Fibroblast of mammary gland (primary cell): ENCODE measurements around the gene ZNF358.
A peak's percentile ranks its signal among the peaks of the same experiment; 100 is the strongest.

Experiments
- DNase-seq: peaks from one replicate; pipeline ENCODE4 v3.0.0-alpha.2; 2010; ENCODE audit warnings: low read depth
- H3K4me3 ChIP-seq: 2 replicates; pipeline ENCODE4 v1.5.1; 2011; ENCODE audit warnings: low read depth, mild to moderate bottlenecking, low read length, moderate library complexity; ENCODE audit not compliant: control insufficient read depth
- CTCF ChIP-seq: conservative IDR thresholded peaks from 2 replicates; pipeline ENCODE4 v1.5.1; 2011; ENCODE audit warnings: low read depth, low read length, inconsistent platforms; ENCODE audit not compliant: control insufficient read depth, insufficient read depth

ZNF358 gene

GRCh38 chr19:7507884-7508283 lies 8.0 kb upstream of the ZNF358 start:
- DNase-seq = peak; percentile 91
- TF ChIP-seq CTCF = no peak
- H3K4me3 ChIP-seq = no peak overlapping the region

- no peak for DNase-seq
- TF ChIP-seq CTCF = no peak
These were observed 6.3 kb upstream of the ZNF358 start for GRCh38 chr19:7509625-7510024.

GRCh38 chr19:7512400-7512851 lies 3.5 kb upstream of the ZNF358 start:
- TF ChIP-seq CTCF = no peak
- peak; percentile 25 for DNase-seq
- H3K4me3 ChIP-seq = no peak overlapping the region

More at GRCh38 chr19:7509625-7510024, 6.3 kb upstream of the ZNF358 start:
- no peak overlapping the region for H3K4me3 ChIP-seq

GRCh38 chr19:7513809-7514642 lies 1.9 kb upstream of the ZNF358 start:
- H3K4me3 ChIP-seq = no peak overlapping the region
- no peak for DNase-seq
- no peak for TF ChIP-seq CTCF

- peak overlapping the region; percentile 53 for H3K4me3 ChIP-seq
These were observed 726 bp upstream of the ZNF358 start for GRCh38 chr19:7515110-7515644.

GRCh38 chr19:7516333-7516732 lies 430 bp downstream of the ZNF358 start:
- no peak for DNase-seq
- TF ChIP-seq CTCF = no peak
- H3K4me3 ChIP-seq = peak overlapping the region; percentile 64

More at GRCh38 chr19:7515110-7515644, 726 bp upstream of the ZNF358 start:
- TF ChIP-seq CTCF = no peak
- DNase-seq = no peak
